ENCODE data around the gene GPC3. TPM values are rescaled to one million over a fixed set of nuclear protein-coding genes. Genes with fewer than 3 reads are reported as not detected.
A peak's percentile ranks its signal among the peaks of the same experiment; 100 is the strongest.

Gene GPC3
- polyA plus RNA-seq, 2 of the 4 experiments (the other 2 are of a cell fraction) = not detected

DNA sequence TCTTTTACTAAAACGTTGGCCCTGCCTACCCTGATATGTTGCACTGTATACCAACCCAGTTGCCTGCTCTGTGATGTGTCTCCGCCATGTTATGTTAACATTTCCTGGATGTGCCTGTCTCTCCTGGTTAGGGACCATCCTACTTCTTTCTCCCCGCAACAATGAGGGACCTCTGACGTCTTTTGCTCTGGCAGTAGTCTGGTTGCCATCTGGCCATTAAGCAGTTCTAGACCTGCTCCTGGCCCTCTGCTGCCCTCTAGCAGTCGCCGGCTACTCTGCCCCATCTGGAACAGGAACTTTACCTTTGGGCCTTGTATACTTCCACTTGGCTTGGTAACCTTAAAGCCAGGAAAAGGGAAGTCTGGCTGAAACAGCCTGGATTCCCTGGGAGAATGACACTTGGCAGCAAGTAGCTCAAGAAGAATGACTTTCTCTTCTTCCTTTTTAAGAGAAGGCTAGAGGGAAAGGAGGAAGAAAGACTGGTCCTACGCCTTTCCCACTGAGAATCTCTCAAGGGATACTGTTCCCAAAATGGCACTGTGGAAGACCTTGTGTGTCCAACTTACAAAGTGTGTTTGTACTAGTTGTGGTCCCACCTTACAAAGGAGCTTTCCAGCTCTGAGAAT is 63.5 kb downstream of the GPC3 start:
- ATAC-seq = peak; percentile 77 to 93
- no peak for TF ChIP-seq MAZ (IDR thresholded peaks at IDR 0.05; ENCODE audit: borderline replicate concordance, low read depth, low read length)
- no peak for TF ChIP-seq ELK1 (IDR thresholded peaks at IDR 0.05; ENCODE audit: low read depth, low read length)
- no peak for TF ChIP-seq CHD4 (IDR thresholded peaks at IDR 0.05; ENCODE audit: borderline replicate concordance)
- TF ChIP-seq RAD21 (conservative IDR thresholded peaks at IDR 0.05 in 1 of 2, IDR thresholded peaks at IDR 0.05 in 1 of 2) = peak; percentile 40 to 48; a peak in 4 of 5 replicates
- no peak for TF ChIP-seq ESRRA (IDR thresholded peaks at IDR 0.05; ENCODE audit: borderline replicate concordance, low read length)
- no peak for TF ChIP-seq ZFP36 (IDR thresholded peaks at IDR 0.05; ENCODE audit: borderline replicate concordance, partially characterized antibody)
- TF ChIP-seq, protein P1, sequence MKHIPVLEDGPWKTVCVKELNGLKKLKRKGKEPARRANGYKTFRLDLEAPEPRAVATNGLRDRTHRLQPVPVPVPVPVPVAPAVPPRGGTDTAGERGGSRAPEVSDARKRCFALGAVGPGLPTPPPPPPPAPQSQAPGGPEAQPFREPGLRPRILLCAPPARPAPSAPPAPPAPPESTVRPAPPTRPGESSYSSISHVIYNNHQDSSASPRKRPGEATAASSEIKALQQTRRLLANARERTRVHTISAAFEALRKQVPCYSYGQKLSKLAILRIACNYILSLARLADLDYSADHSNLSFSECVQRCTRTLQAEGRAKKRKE (CRISPR knock-in tag; IDR thresholded peaks at IDR 0.05; ENCODE audit: low read depth) = no peak
- TF ChIP-seq, protein P2, sequence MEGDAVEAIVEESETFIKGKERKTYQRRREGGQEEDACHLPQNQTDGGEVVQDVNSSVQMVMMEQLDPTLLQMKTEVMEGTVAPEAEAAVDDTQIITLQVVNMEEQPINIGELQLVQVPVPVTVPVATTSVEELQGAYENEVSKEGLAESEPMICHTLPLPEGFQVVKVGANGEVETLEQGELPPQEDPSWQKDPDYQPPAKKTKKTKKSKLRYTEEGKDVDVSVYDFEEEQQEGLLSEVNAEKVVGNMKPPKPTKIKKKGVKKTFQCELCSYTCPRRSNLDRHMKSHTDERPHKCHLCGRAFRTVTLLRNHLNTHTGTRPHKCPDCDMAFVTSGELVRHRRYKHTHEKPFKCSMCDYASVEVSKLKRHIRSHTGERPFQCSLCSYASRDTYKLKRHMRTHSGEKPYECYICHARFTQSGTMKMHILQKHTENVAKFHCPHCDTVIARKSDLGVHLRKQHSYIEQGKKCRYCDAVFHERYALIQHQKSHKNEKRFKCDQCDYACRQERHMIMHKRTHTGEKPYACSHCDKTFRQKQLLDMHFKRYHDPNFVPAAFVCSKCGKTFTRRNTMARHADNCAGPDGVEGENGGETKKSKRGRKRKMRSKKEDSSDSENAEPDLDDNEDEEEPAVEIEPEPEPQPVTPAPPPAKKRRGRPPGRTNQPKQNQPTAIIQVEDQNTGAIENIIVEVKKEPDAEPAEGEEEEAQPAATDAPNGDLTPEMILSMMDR (IDR thresholded peaks at IDR 0.05) = peak; percentile 44
- no peak for TF ChIP-seq HDAC2 (IDR thresholded peaks at IDR 0.05)
- peak; percentile 67 for FAIRE-seq
- peak; percentile 7 to 46 for DNase-seq (ENCODE audit: low read depth in 1 of 2, low spot score in 1 of 2)
- ChIA-PET CTCF (interaction anchor here (0.6 to 2.0 kb wide), 11 partner anchors 10 to 132 kb away, joined by 3 to 8 read pairs (median 4); no protein-coding TSS in a partner anchor), POLR2A (no interaction called here)
- Histone ChIP-seq H3K27ac (no peak overlapping the region), H3K4me2 (no peak overlapping the region), H3K9me3 (no peaks in the 10 kb centered on the region), H3K4me1 (no peaks in the 10 kb centered on the region), H3K4me3 (no peak overlapping the region)
- 22% methylated on average over 7 of the region's 7 CpGs for WGBS (ENCODE audit: missing lambda C conversion rate)

DNA sequence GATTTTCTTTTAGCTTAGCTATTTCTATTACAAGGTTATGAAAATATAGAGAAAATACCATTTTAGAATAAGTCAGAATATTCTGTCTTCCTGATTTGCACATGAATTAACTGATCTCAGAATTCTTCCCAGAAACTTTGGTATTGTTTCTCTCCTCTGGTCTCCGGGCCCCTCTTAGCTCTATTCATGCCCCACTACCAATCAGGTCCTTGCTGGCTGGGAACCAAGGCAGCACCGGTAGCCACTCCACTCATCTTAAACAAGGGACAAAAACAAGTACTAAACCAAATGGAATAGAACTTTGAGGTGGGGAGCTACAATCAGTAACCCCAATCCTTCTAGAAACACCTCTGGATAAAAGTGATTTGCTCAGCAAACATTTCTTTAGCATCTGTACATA is 64.3 kb downstream of the GPC3 start:
- H3K9me3 ChIP-seq = no peaks in the 10 kb centered on the region
- H3K4me3 ChIP-seq = no peak overlapping the region
- no peaks in the 10 kb centered on the region for H3K4me1 ChIP-seq
- 8% methylated on average over 2 of the region's 2 CpGs for WGBS (ENCODE audit: missing lambda C conversion rate)
- TF ChIP-seq BHLHE40 (IDR thresholded peaks at IDR 0.05; ENCODE audit: low read depth, low read length) = no peak
- TF ChIP-seq, protein P3, sequence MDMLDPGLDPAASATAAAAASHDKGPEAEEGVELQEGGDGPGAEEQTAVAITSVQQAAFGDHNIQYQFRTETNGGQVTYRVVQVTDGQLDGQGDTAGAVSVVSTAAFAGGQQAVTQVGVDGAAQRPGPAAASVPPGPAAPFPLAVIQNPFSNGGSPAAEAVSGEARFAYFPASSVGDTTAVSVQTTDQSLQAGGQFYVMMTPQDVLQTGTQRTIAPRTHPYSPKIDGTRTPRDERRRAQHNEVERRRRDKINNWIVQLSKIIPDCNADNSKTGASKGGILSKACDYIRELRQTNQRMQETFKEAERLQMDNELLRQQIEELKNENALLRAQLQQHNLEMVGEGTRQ (IDR thresholded peaks at IDR 0.05) = no peak
- TF ChIP-seq TFCP2L1 (CRISPR knock-in tag; IDR thresholded peaks at IDR 0.05) = no peak
- no peak for TF ChIP-seq FOXS1 (CRISPR knock-in tag; IDR thresholded peaks at IDR 0.05)
- no peak for TF ChIP-seq PHF8 (IDR thresholded peaks at IDR 0.05; ENCODE audit: borderline replicate concordance, low read depth)
- TF ChIP-seq, protein P1 (CRISPR knock-in tag; IDR thresholded peaks at IDR 0.05; ENCODE audit: low read depth) = no peak
- TF ChIP-seq CEBPB (IDR thresholded peaks at IDR 0.05) = no peak
- TF ChIP-seq HDAC2 (IDR thresholded peaks at IDR 0.05) = no peak
- no peak overlapping the region for H3K27ac ChIP-seq
- ChIA-PET POLR2A (no interaction called here), CTCF (interaction anchor here (0.7 to 2.0 kb wide), 5 partner anchors 9 to 131 kb away, joined by 3 to 6 read pairs (median 5); no protein-coding TSS in a partner anchor)
- FAIRE-seq (no peak), ATAC-seq (no peak), DNase-seq (ENCODE audit: low read depth in 1 of 2, low spot score in 1 of 2) (no peak)
- H3K4me2 ChIP-seq = no peak overlapping the region

GRCh38 chrX:133918361-133918771 is 67.0 kb downstream of the GPC3 start:
- no peak for ATAC-seq
- Histone ChIP-seq H3K4me3 (no peak overlapping the region), H3K4me1 (no peaks in the 10 kb centered on the region), H3K4me2 (no peak overlapping the region), H3K9me3 (no peaks in the 10 kb centered on the region), H3K27ac (no peak overlapping the region)
- POLR2A ChIA-PET = interaction anchor here (0.6 kb wide), 1 partner anchor 353 kb away, joined by 3 read pairs; no protein-coding TSS in a partner anchor
- DNase-seq (ENCODE audit: low read depth in 1 of 2, low spot score in 1 of 2) = no peak
- WGBS (ENCODE audit: missing lambda C conversion rate) = 9% methylated on average over 3 of the region's 3 CpGs
- CTCF ChIA-PET = no interaction called here
- FAIRE-seq = no peak
- no peak for TF ChIP-seq FOXS1 (CRISPR knock-in tag; IDR thresholded peaks at IDR 0.05)
- TF ChIP-seq, protein P4, sequence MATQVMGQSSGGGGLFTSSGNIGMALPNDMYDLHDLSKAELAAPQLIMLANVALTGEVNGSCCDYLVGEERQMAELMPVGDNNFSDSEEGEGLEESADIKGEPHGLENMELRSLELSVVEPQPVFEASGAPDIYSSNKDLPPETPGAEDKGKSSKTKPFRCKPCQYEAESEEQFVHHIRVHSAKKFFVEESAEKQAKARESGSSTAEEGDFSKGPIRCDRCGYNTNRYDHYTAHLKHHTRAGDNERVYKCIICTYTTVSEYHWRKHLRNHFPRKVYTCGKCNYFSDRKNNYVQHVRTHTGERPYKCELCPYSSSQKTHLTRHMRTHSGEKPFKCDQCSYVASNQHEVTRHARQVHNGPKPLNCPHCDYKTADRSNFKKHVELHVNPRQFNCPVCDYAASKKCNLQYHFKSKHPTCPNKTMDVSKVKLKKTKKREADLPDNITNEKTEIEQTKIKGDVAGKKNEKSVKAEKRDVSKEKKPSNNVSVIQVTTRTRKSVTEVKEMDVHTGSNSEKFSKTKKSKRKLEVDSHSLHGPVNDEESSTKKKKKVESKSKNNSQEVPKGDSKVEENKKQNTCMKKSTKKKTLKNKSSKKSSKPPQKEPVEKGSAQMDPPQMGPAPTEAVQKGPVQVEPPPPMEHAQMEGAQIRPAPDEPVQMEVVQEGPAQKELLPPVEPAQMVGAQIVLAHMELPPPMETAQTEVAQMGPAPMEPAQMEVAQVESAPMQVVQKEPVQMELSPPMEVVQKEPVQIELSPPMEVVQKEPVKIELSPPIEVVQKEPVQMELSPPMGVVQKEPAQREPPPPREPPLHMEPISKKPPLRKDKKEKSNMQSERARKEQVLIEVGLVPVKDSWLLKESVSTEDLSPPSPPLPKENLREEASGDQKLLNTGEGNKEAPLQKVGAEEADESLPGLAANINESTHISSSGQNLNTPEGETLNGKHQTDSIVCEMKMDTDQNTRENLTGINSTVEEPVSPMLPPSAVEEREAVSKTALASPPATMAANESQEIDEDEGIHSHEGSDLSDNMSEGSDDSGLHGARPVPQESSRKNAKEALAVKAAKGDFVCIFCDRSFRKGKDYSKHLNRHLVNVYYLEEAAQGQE (IDR thresholded peaks at IDR 0.05) = no peak
- no peak for TF ChIP-seq KDM1A (IDR thresholded peaks at IDR 0.05; ENCODE audit: low read depth)
- TF ChIP-seq TP53 (CRISPR knock-in tag; IDR thresholded peaks at IDR 0.05) = no peak
- TF ChIP-seq HEYL (CRISPR knock-in tag; IDR thresholded peaks at IDR 0.05) = no peak
- TF ChIP-seq POLR2AphosphoS2 (conservative IDR thresholded peaks at IDR 0.05; ENCODE audit: low read length) = no peak
- no peak for TF ChIP-seq MAFK (IDR thresholded peaks at IDR 0.05; ENCODE audit: partially characterized antibody)
- TF ChIP-seq NFE2L2 (conservative IDR thresholded peaks at IDR 0.05; ENCODE audit: low read length) = no peak
- TF ChIP-seq EP300 (IDR thresholded peaks at IDR 0.05) = no peak
- no peak for TF ChIP-seq ZNF302 (CRISPR knock-in tag; IDR thresholded peaks at IDR 0.05)
